ENCODE results near the gene RAB10.

The RAB10 gene

GRCh38 chr2:26061539-26061938 is 27.7 kb downstream of the RAB10 start:
- peaks cover 71% of the 10 kb centered on the region for H3K36me3 ChIP-seq (ENCODE audit: control insufficient read depth, insufficient read depth, low read length)
- 89 to 91% methylated on average over 5 to 7 of the region's 7 CpGs for WGBS, 2 experiments (ENCODE audit: insufficient coverage in 2 of 2)
- peaks cover 6% of the 10 kb centered on the region for H3K4me1 ChIP-seq (ENCODE audit: control insufficient read depth, insufficient read depth, low read length, poor library complexity, severe bottlenecking)
- H3K4me3 ChIP-seq (ENCODE audit: extremely low read depth, insufficient read depth, low read length, poor library complexity, severe bottlenecking): no peak overlapping the region
- H3K9me3 ChIP-seq (ENCODE audit: control insufficient read depth, low read length): no peaks in the 10 kb centered on the region
- no peak overlapping the region for H3K27ac ChIP-seq (ENCODE audit: low read depth, low read length, severe bottlenecking)

GRCh38 chr2:26064846-26065245 is 31.0 kb downstream of the RAB10 start:
- Histone ChIP-seq H3K27ac (ENCODE audit: low read depth, low read length, severe bottlenecking) (no peak overlapping the region), H3K9me3 (ENCODE audit: control insufficient read depth, low read length) (no peaks in the 10 kb centered on the region), H3K4me3 (ENCODE audit: extremely low read depth, insufficient read depth, low read length, poor library complexity, severe bottlenecking) (no peak overlapping the region), H3K36me3 (ENCODE audit: control insufficient read depth, insufficient read depth, low read length) (peaks cover 59% of the 10 kb centered on the region), H3K4me1 (ENCODE audit: control insufficient read depth, insufficient read depth, low read length, poor library complexity, severe bottlenecking) (peaks cover 10% of the 10 kb centered on the region)
- 81 to 95% methylated on average over 3 of the region's 4 CpGs for WGBS, 2 experiments (ENCODE audit: insufficient coverage in 2 of 2)

- WGBS, 2 experiments (ENCODE audit: insufficient coverage in 2 of 2): no CpG with 5 or more reads among the region's 1 CpG
- no peak overlapping the region for H3K4me3 ChIP-seq (ENCODE audit: extremely low read depth, insufficient read depth, low read length, poor library complexity, severe bottlenecking)
- H3K9me3 ChIP-seq (ENCODE audit: control insufficient read depth, low read length): no peaks in the 10 kb centered on the region
- no peak overlapping the region for H3K27ac ChIP-seq (ENCODE audit: low read depth, low read length, severe bottlenecking)
- peaks cover 40% of the 10 kb centered on the region for H3K36me3 ChIP-seq (ENCODE audit: control insufficient read depth, insufficient read depth, low read length)
- H3K4me1 ChIP-seq (ENCODE audit: control insufficient read depth, insufficient read depth, low read length, poor library complexity, severe bottlenecking): peaks cover 10% of the 10 kb centered on the region
Observed at GRCh38 chr2:26067186-26067974, 33.5 kb downstream of the RAB10 start.

- Histone ChIP-seq H3K36me3 (ENCODE audit: control insufficient read depth, insufficient read depth, low read length) (peaks cover 35% of the 10 kb centered on the region), H3K4me1 (ENCODE audit: control insufficient read depth, insufficient read depth, low read length, poor library complexity, severe bottlenecking) (peaks cover 10% of the 10 kb centered on the region), H3K9me3 (ENCODE audit: control insufficient read depth, low read length) (no peaks in the 10 kb centered on the region), H3K4me3 (ENCODE audit: extremely low read depth, insufficient read depth, low read length, poor library complexity, severe bottlenecking) (no peak overlapping the region), H3K27ac (ENCODE audit: low read depth, low read length, severe bottlenecking) (peak overlapping the region; percentile 88)
- 54 to 75% methylated on average over 1 to 2 of the region's 3 CpGs for WGBS, 2 experiments (ENCODE audit: insufficient coverage in 2 of 2)
Observed at GRCh38 chr2:26067980-26068507, 34.2 kb downstream of the RAB10 start.

- Histone ChIP-seq H3K36me3 (ENCODE audit: control insufficient read depth, insufficient read depth, low read length) (peaks cover 29% of the 10 kb centered on the region), H3K4me1 (ENCODE audit: control insufficient read depth, insufficient read depth, low read length, poor library complexity, severe bottlenecking) (peaks cover 10% of the 10 kb centered on the region), H3K9me3 (ENCODE audit: control insufficient read depth, low read length) (no peaks in the 10 kb centered on the region), H3K27ac (ENCODE audit: low read depth, low read length, severe bottlenecking) (peak overlapping the region; percentile 88), H3K4me3 (ENCODE audit: extremely low read depth, insufficient read depth, low read length, poor library complexity, severe bottlenecking) (no peak overlapping the region)
- 8% methylated on average over 4 of the region's 4 CpGs; no CpG with 5 or more reads in 1 of the 2 experiments for WGBS, 2 experiments (ENCODE audit: insufficient coverage in 2 of 2)
Observed at GRCh38 chr2:26068602-26069298, 34.9 kb downstream of the RAB10 start.

- H3K9me3 ChIP-seq (ENCODE audit: control insufficient read depth, low read length): no peaks in the 10 kb centered on the region
- H3K36me3 ChIP-seq (ENCODE audit: control insufficient read depth, insufficient read depth, low read length): peaks cover 16% of the 10 kb centered on the region
- H3K27ac ChIP-seq (ENCODE audit: low read depth, low read length, severe bottlenecking): no peak overlapping the region
- H3K4me1 ChIP-seq (ENCODE audit: control insufficient read depth, insufficient read depth, low read length, poor library complexity, severe bottlenecking): peaks cover 10% of the 10 kb centered on the region
- H3K4me3 ChIP-seq (ENCODE audit: extremely low read depth, insufficient read depth, low read length, poor library complexity, severe bottlenecking): no peak overlapping the region
Observed at GRCh38 chr2:26070730-26071129, 36.8 kb downstream of the RAB10 start.

GRCh38 chr2:26072925-26073768 is 39.3 kb downstream of the RAB10 start:
- 78% methylated on average over 1 of the region's 1 CpG; no CpG with 5 or more reads in 1 of the 2 experiments for WGBS, 2 experiments (ENCODE audit: insufficient coverage in 2 of 2)
- H3K9me3 ChIP-seq (ENCODE audit: control insufficient read depth, low read length): peaks cover under 1% of the 10 kb centered on the region
- peaks cover 6% of the 10 kb centered on the region for H3K4me1 ChIP-seq (ENCODE audit: control insufficient read depth, insufficient read depth, low read length, poor library complexity, severe bottlenecking)
- H3K4me3 ChIP-seq (ENCODE audit: extremely low read depth, insufficient read depth, low read length, poor library complexity, severe bottlenecking): no peak overlapping the region
- peaks cover 11% of the 10 kb centered on the region for H3K36me3 ChIP-seq (ENCODE audit: control insufficient read depth, insufficient read depth, low read length)
- H3K27ac ChIP-seq (ENCODE audit: low read depth, low read length, severe bottlenecking): peak overlapping the region; percentile 17

GRCh38 chr2:26073830-26074229 is 39.9 kb downstream of the RAB10 start:
- H3K27ac ChIP-seq (ENCODE audit: low read depth, low read length, severe bottlenecking): no peak overlapping the region
- H3K36me3 ChIP-seq (ENCODE audit: control insufficient read depth, insufficient read depth, low read length): peaks cover 15% of the 10 kb centered on the region
- H3K9me3 ChIP-seq (ENCODE audit: control insufficient read depth, low read length): peaks cover 6% of the 10 kb centered on the region
- H3K4me1 ChIP-seq (ENCODE audit: control insufficient read depth, insufficient read depth, low read length, poor library complexity, severe bottlenecking): peaks cover 3% of the 10 kb centered on the region
- 97 to 100% methylated on average over 3 of the region's 3 CpGs for WGBS, 2 experiments (ENCODE audit: insufficient coverage in 2 of 2)
- H3K4me3 ChIP-seq (ENCODE audit: extremely low read depth, insufficient read depth, low read length, poor library complexity, severe bottlenecking): no peak overlapping the region

GRCh38 chr2:26074676-26075075 is 40.8 kb downstream of the RAB10 start:
- peaks cover 24% of the 10 kb centered on the region for H3K36me3 ChIP-seq (ENCODE audit: control insufficient read depth, insufficient read depth, low read length)
- whole genome bisulfite sequencing, 2 experiments (ENCODE audit: insufficient coverage in 2 of 2): 94% methylated on average over 2 of the region's 8 CpGs; no CpG with 5 or more reads in 1 of the 2 experiments
- H3K27ac ChIP-seq (ENCODE audit: low read depth, low read length, severe bottlenecking): no peak overlapping the region
- no peak overlapping the region for H3K4me3 ChIP-seq (ENCODE audit: extremely low read depth, insufficient read depth, low read length, poor library complexity, severe bottlenecking)
- H3K9me3 ChIP-seq (ENCODE audit: control insufficient read depth, low read length): peaks cover 10% of the 10 kb centered on the region
- H3K4me1 ChIP-seq (ENCODE audit: control insufficient read depth, insufficient read depth, low read length, poor library complexity, severe bottlenecking): no peaks in the 10 kb centered on the region

- Histone ChIP-seq H3K4me1 (ENCODE audit: control insufficient read depth, insufficient read depth, low read length, poor library complexity, severe bottlenecking) (no peaks in the 10 kb centered on the region), H3K27ac (ENCODE audit: low read depth, low read length, severe bottlenecking) (no peak overlapping the region), H3K9me3 (ENCODE audit: control insufficient read depth, low read length) (peaks cover 10% of the 10 kb centered on the region), H3K4me3 (ENCODE audit: extremely low read depth, insufficient read depth, low read length, poor library complexity, severe bottlenecking) (no peak overlapping the region), H3K36me3 (ENCODE audit: control insufficient read depth, insufficient read depth, low read length) (peaks cover 27% of the 10 kb centered on the region)
- no CpG with 5 or more reads among the region's 1 CpG for WGBS, 2 experiments (ENCODE audit: insufficient coverage in 2 of 2)
Observed at GRCh38 chr2:26075173-26075572, 41.3 kb downstream of the RAB10 start.

Data from mesodermal cell (in vitro differentiated cells).